SU-DHL-6 (cell line): ENCODE measurements around the gene CCDC8.

Source experiments
- EZH2phosphoT487 ChIP-seq: fragments of 200-600 bp; sonication (generic), shearing (Covaris generic); conservative IDR thresholded peaks from 2 replicates; pipeline ENCODE4 v1.6.1; 2018; ENCODE audit warnings: mild to moderate bottlenecking, antibody characterized with exemption, low read length, moderate library complexity, mixed read lengths
- TF ChIP-seq, protein P1 (sequence below): fragments of 200-600 bp; sonication (generic); IDR thresholded peaks from one replicate; pipeline ENCODE4 v1.5.1; 2017; ENCODE audit warnings: antibody characterized with exemption, mild to moderate bottlenecking, low read length, moderate library complexity; ENCODE audit not compliant: insufficient read depth, poor library complexity, severe bottlenecking

DNA sequence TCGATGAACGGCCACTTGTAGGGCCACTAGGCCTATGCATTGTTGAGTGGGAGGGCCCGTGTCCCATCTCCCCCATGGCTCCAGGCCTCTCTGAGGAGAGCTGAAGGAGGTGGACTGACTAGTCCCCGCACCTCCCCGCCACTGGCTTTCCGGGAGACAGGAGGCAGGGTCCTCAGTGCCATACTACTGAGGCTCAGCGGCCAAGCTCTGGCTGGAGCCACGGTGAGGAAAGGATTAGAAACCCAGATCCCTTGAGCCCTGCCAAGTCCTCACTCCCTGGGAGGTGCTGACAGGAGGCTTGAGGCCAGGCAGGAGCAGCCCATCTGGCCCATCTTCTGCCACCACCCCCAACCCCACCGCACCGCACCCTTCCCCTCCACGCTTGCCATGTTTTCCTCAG, 29.0 kb downstream of the CCDC8 start:
- TF ChIP-seq, protein P1, sequence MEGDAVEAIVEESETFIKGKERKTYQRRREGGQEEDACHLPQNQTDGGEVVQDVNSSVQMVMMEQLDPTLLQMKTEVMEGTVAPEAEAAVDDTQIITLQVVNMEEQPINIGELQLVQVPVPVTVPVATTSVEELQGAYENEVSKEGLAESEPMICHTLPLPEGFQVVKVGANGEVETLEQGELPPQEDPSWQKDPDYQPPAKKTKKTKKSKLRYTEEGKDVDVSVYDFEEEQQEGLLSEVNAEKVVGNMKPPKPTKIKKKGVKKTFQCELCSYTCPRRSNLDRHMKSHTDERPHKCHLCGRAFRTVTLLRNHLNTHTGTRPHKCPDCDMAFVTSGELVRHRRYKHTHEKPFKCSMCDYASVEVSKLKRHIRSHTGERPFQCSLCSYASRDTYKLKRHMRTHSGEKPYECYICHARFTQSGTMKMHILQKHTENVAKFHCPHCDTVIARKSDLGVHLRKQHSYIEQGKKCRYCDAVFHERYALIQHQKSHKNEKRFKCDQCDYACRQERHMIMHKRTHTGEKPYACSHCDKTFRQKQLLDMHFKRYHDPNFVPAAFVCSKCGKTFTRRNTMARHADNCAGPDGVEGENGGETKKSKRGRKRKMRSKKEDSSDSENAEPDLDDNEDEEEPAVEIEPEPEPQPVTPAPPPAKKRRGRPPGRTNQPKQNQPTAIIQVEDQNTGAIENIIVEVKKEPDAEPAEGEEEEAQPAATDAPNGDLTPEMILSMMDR, result no peak
- no peak for TF ChIP-seq EZH2phosphoT487
